ENCODE results near the gene WDR36.
"Not testable (repeated sequence)": the region's sequence is repeated elsewhere in the genome, so short reads cannot be mapped to it uniquely, and the experiment has no call there.

WDR36 gene

GRCh38 chr5:111134864-111135263 is 42.7 kb downstream of the WDR36 start:
- TF ChIP-seq CTCF (IDR thresholded peaks at IDR 0.05) (no peak), ZFX (IDR thresholded peaks at IDR 0.05; ENCODE audit: borderline replicate concordance) (no peak)
- H3K27ac ChIP-seq, result no peak overlapping the region

- TF ChIP-seq CTCF (IDR thresholded peaks at IDR 0.05) (no peak), ZFX (IDR thresholded peaks at IDR 0.05; ENCODE audit: borderline replicate concordance) (no peak)
- H3K27ac ChIP-seq, result no peak overlapping the region
Measured at GRCh38 chr5:111135363-111135762, 43.2 kb downstream of the WDR36 start.

- TF ChIP-seq CTCF (IDR thresholded peaks at IDR 0.05), result no peak
- TF ChIP-seq ZFX (IDR thresholded peaks at IDR 0.05; ENCODE audit: borderline replicate concordance), result no peak
- H3K27ac ChIP-seq, result no peak overlapping the region
Measured at GRCh38 chr5:111135946-111136345, 43.8 kb downstream of the WDR36 start.

- no peak overlapping the region for H3K27ac ChIP-seq
- no peak for TF ChIP-seq ZFX (IDR thresholded peaks at IDR 0.05; ENCODE audit: borderline replicate concordance)
- TF ChIP-seq CTCF (IDR thresholded peaks at IDR 0.05), result no peak
Measured at GRCh38 chr5:111138096-111138495, 45.9 kb downstream of the WDR36 start.

GRCh38 chr5:111141471-111141870 is 49.3 kb downstream of the WDR36 start:
- not testable (repeated sequence) for H3K27ac ChIP-seq

- no peak for TF ChIP-seq ZFX (IDR thresholded peaks at IDR 0.05; ENCODE audit: borderline replicate concordance)
- TF ChIP-seq CTCF (IDR thresholded peaks at IDR 0.05), result no peak
- no peak overlapping the region for H3K27ac ChIP-seq
Measured at GRCh38 chr5:111142932-111143331, 50.8 kb downstream of the WDR36 start.

- no peak for TF ChIP-seq CTCF (IDR thresholded peaks at IDR 0.05)
- no peak for TF ChIP-seq ZFX (IDR thresholded peaks at IDR 0.05; ENCODE audit: borderline replicate concordance)
- H3K27ac ChIP-seq, result no peak overlapping the region
Measured at GRCh38 chr5:111143910-111144309, 51.8 kb downstream of the WDR36 start.

GRCh38 chr5:111144352-111144930 is 52.3 kb downstream of the WDR36 start:
- no peak overlapping the region for H3K27ac ChIP-seq
- no peak for TF ChIP-seq ZFX (IDR thresholded peaks at IDR 0.05; ENCODE audit: borderline replicate concordance)
- no peak for TF ChIP-seq CTCF (IDR thresholded peaks at IDR 0.05)
